Trophoblast cell (in vitro differentiated cells and primary cell): Measurements from ENCODE around the gene PLCH1.

ENCODE experiments used
- DNase-seq, 2 donors: peaks; one replicate each; pipeline ENCODE4 v3.0.0-alpha.2; 2016
- H2AFZ ChIP-seq: 2 replicates; pipeline ENCODE4 v1.6.1; 2013; ENCODE audit warnings: low read length, moderate library complexity, mild to moderate bottlenecking; ENCODE audit not compliant: insufficient read depth, poor library complexity
- H2AK5ac ChIP-seq: 2 replicates; pipeline ENCODE4 v1.6.1; 2013; ENCODE audit warnings: mild to moderate bottlenecking, low read length
- H2BK120ac ChIP-seq: 2 replicates; pipeline ENCODE4 v1.6.1; 2013; ENCODE audit warnings: low read length, mild to moderate bottlenecking, moderate library complexity; ENCODE audit not compliant: insufficient read depth, poor library complexity
- H2BK12ac ChIP-seq: 2 replicates; pipeline ENCODE4 v1.6.1; 2013; ENCODE audit warnings: mild to moderate bottlenecking, low read length, moderate library complexity
- H2BK5ac ChIP-seq: 2 replicates; pipeline ENCODE4 v1.6.1; 2013; ENCODE audit warnings: low read length, low read depth, moderate library complexity, mild to moderate bottlenecking; ENCODE audit not compliant: poor library complexity
- H3K14ac ChIP-seq: 2 replicates; pipeline ENCODE4 v1.6.1; 2013; ENCODE audit warnings: mild to moderate bottlenecking, low read length
- H3K18ac ChIP-seq: 2 replicates; pipeline ENCODE4 v1.6.1; 2013; ENCODE audit warnings: mild to moderate bottlenecking, low read length
- H3K23ac ChIP-seq: 2 replicates; pipeline ENCODE4 v1.6.1; 2013; ENCODE audit warnings: low read length
- H3K27ac ChIP-seq: 2 replicates; pipeline ENCODE4 v1.5.1; 2013; ENCODE audit warnings: low read depth, mild to moderate bottlenecking, inconsistent platforms, low read length, moderate library complexity
- H3K27me3 ChIP-seq: 2 replicates; pipeline ENCODE4 v1.6.1; 2013; ENCODE audit warnings: inconsistent platforms, mild to moderate bottlenecking, low read length, moderate library complexity; ENCODE audit not compliant: insufficient read depth
- H3K36me3 ChIP-seq, 2 experiments: 1 replicate in 1 of 2; 2 replicates in 1 of 2; pipeline ENCODE4 v1.6.1; 2013; ENCODE audit warnings: low read length in 2 of 2, mild to moderate bottlenecking in 2 of 2, moderate library complexity in 1 of 2; ENCODE audit not compliant: insufficient read depth in 2 of 2, control insufficient read depth in 1 of 2
- H3K4ac ChIP-seq: 2 replicates; pipeline ENCODE4 v1.6.1; 2013; ENCODE audit warnings: low read depth, mild to moderate bottlenecking, low read length, moderate library complexity
- H3K4me1 ChIP-seq, 2 experiments: 1 replicate in 1 of 2; 2 replicates in 1 of 2; pipeline ENCODE4 v1.6.1; 2013; ENCODE audit warnings: low read length in 2 of 2, mild to moderate bottlenecking in 2 of 2, moderate library complexity in 1 of 2; ENCODE audit not compliant: insufficient read depth in 2 of 2, control insufficient read depth in 1 of 2
- H3K4me2 ChIP-seq: 2 replicates; pipeline ENCODE4 v1.6.1; 2013; ENCODE audit warnings: inconsistent platforms, mild to moderate bottlenecking, low read length, moderate library complexity
- H3K4me3 ChIP-seq: 2 replicates; pipeline ENCODE4 v1.5.1; 2013; ENCODE audit warnings: mild to moderate bottlenecking, low read depth, low read length, inconsistent platforms
- H3K79me1 ChIP-seq: one replicate; pipeline ENCODE4 v1.6.1; 2013; ENCODE audit warnings: low read length
- H3K79me2 ChIP-seq: 2 replicates; pipeline ENCODE4 v1.6.1; 2013; ENCODE audit warnings: low read length, mild to moderate bottlenecking; ENCODE audit not compliant: control insufficient read depth, insufficient read depth, poor library complexity
- H3K9ac ChIP-seq: 2 replicates; pipeline ENCODE4 v1.6.1; 2013; ENCODE audit warnings: mild to moderate bottlenecking, low read length
- H3K9me3 ChIP-seq: 2 replicates; pipeline ENCODE4 v1.6.1; 2013; ENCODE audit warnings: low read depth, mild to moderate bottlenecking, control low read depth, inconsistent platforms, low read length; ENCODE audit not compliant: insufficient read depth
- H4K12ac ChIP-seq: 2 replicates; pipeline ENCODE4 v1.6.1; 2013; ENCODE audit warnings: low read depth, mild to moderate bottlenecking, low read length, moderate library complexity
- H4K8ac ChIP-seq: 2 replicates; pipeline ENCODE4 v1.6.1; 2013; ENCODE audit warnings: low read depth, mild to moderate bottlenecking, low read length, moderate library complexity
- H4K91ac ChIP-seq: one replicate; pipeline ENCODE4 v1.6.1; 2013; ENCODE audit warnings: low read depth, mild to moderate bottlenecking, low read length, moderate library complexity
- WGBS: extraction: QIAGEN DNeasy Blood & Tissue Kit; methylation state at CpG from one replicate; pipeline ENCODE4 v1.1.7; 2013; ENCODE audit warnings: missing lambda C conversion rate; ENCODE audit not compliant: insufficient read length, insufficient coverage; ENCODE audit errors: extremely low coverage; 5-methylcytosine and 5-hydroxymethylcytosine counted together

PLCH1 gene

GRCh38 chr3:155370764-155371503, 373.9 kb downstream of the PLCH1 start:
- Histone ChIP-seq H3K18ac (no peak overlapping the region), H3K79me2 (no peaks in the 10 kb centered on the region), H3K4me3 (no peak overlapping the region), H3K4me1 (no peaks in the 10 kb centered on the region), H3K27me3 (no peaks in the 10 kb centered on the region), H4K8ac (no peak overlapping the region), H4K91ac (no peak overlapping the region), H3K9ac (no peak overlapping the region), H2AFZ (no peak overlapping the region), H4K12ac (no peak overlapping the region), H3K14ac (no peak overlapping the region), H2BK5ac (no peak overlapping the region), H3K36me3 (no peaks in the 10 kb centered on the region), H2AK5ac (no peak overlapping the region), H3K4me2 (no peak overlapping the region), H3K79me1 (no peaks in the 10 kb centered on the region), H3K27ac (no peak overlapping the region), H2BK12ac (no peak overlapping the region), H3K4ac (no peak overlapping the region), H3K23ac (no peak overlapping the region), H3K9me3 (no peaks in the 10 kb centered on the region), H2BK120ac (no peak overlapping the region)
- DNase-seq: no peak
- no CpG with 5 or more reads among the region's 4 CpGs for WGBS

GRCh38 chr3:155370198-155370597, 374.7 kb downstream of the PLCH1 start:
- Histone ChIP-seq H2AFZ (no peak overlapping the region), H2BK12ac (no peak overlapping the region), H3K9me3 (no peaks in the 10 kb centered on the region), H2AK5ac (no peak overlapping the region), H3K23ac (no peak overlapping the region), H4K8ac (no peak overlapping the region), H3K36me3 (no peaks in the 10 kb centered on the region), H4K91ac (no peak overlapping the region), H3K79me2 (no peaks in the 10 kb centered on the region), H4K12ac (no peak overlapping the region), H3K79me1 (no peaks in the 10 kb centered on the region), H3K9ac (peak overlapping the region; percentile 22), H3K27ac (no peak overlapping the region), H2BK120ac (no peak overlapping the region), H2BK5ac (no peak overlapping the region), H3K18ac (no peak overlapping the region), H3K27me3 (no peaks in the 10 kb centered on the region), H3K4me1 (no peaks in the 10 kb centered on the region), H3K4ac (no peak overlapping the region), H3K4me2 (no peak overlapping the region), H3K14ac (no peak overlapping the region), H3K4me3 (no peak overlapping the region)
- no peak for DNase-seq

GRCh38 chr3:155369735-155370134, 375.1 kb downstream of the PLCH1 start:
- H3K4me1 ChIP-seq: no peaks in the 10 kb centered on the region
- no peak overlapping the region for H4K8ac ChIP-seq
- DNase-seq: no peak
- H3K4me2 ChIP-seq: no peak overlapping the region
- no peak overlapping the region for H3K23ac ChIP-seq
- no peak overlapping the region for H3K27ac ChIP-seq
- H3K18ac ChIP-seq: no peak overlapping the region
- no peak overlapping the region for H2AK5ac ChIP-seq
- H2BK5ac ChIP-seq: no peak overlapping the region
- no peaks in the 10 kb centered on the region for H3K79me2 ChIP-seq
- H3K79me1 ChIP-seq: no peaks in the 10 kb centered on the region
- H3K27me3 ChIP-seq: no peaks in the 10 kb centered on the region
- H3K9me3 ChIP-seq: no peaks in the 10 kb centered on the region
- H4K91ac ChIP-seq: no peak overlapping the region
- WGBS: no CpG with 5 or more reads among the region's 3 CpGs
- H2BK120ac ChIP-seq: no peak overlapping the region
- H2BK12ac ChIP-seq: no peak overlapping the region
- no peak overlapping the region for H3K14ac ChIP-seq
- no peaks in the 10 kb centered on the region for H3K36me3 ChIP-seq
- H2AFZ ChIP-seq: no peak overlapping the region
- no peak overlapping the region for H3K4ac ChIP-seq
- H3K9ac ChIP-seq: no peak overlapping the region
- H3K4me3 ChIP-seq: no peak overlapping the region
- no peak overlapping the region for H4K12ac ChIP-seq

GRCh38 chr3:155369244-155369643, 375.6 kb downstream of the PLCH1 start:
- no peak overlapping the region for H4K12ac ChIP-seq
- H3K4me3 ChIP-seq: no peak overlapping the region
- no peak overlapping the region for H3K27ac ChIP-seq
- H2AK5ac ChIP-seq: no peak overlapping the region
- WGBS: no CpG with 5 or more reads among the region's 5 CpGs
- H3K18ac ChIP-seq: no peak overlapping the region
- no peaks in the 10 kb centered on the region for H3K4me1 ChIP-seq
- H3K9ac ChIP-seq: no peak overlapping the region
- no peak overlapping the region for H3K23ac ChIP-seq
- no peaks in the 10 kb centered on the region for H3K36me3 ChIP-seq
- H4K8ac ChIP-seq: no peak overlapping the region
- no peak overlapping the region for H2BK120ac ChIP-seq
- no peak overlapping the region for H3K4ac ChIP-seq
- no peak overlapping the region for H2BK12ac ChIP-seq
- H4K91ac ChIP-seq: no peak overlapping the region
- H3K4me2 ChIP-seq: no peak overlapping the region
- H2AFZ ChIP-seq: no peak overlapping the region
- H3K27me3 ChIP-seq: no peaks in the 10 kb centered on the region
- no peaks in the 10 kb centered on the region for H3K79me2 ChIP-seq
- no peak overlapping the region for H2BK5ac ChIP-seq
- H3K14ac ChIP-seq: no peak overlapping the region
- no peaks in the 10 kb centered on the region for H3K79me1 ChIP-seq
- DNase-seq: no peak
- no peaks in the 10 kb centered on the region for H3K9me3 ChIP-seq
